ENCODE data around the gene MGST2. TPM values are rescaled to one million over a fixed set of nuclear protein-coding genes. Genes with fewer than 3 reads are reported as not detected.

Gene MGST2
- total and polyA plus RNA-seq, 2 experiments from 2014 or later: 4.6 to 19.1 TPM

DNA sequence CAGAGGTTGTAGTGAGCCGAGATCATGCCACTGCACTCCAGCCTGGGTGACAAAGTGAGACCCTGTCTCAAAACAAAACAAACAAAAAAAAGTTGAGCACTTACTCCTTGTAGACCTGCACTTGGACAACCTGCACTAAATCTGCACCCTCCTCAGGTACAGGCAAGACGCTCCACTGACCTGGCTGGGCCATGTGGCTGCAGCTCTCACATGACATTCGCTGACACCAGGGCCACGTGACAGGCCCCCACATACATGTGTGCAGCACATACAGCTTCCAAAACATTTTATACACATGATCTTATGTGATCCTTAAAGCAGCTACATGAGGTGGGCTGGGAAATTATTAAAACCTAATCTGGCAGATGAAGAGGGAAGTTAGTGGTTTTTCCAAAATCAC, 62.5 kb downstream of the MGST2 start:
- peaks cover 2% of the 10 kb centered on the region; the same call in 2 of the 3 replicates for H3K4me1 Mint-ChIP-seq

More for the DNA sequence above, 62.5 kb downstream of the MGST2 start:
- H3K27me3 ChIP-seq (ENCODE audit: insufficient read depth): no peaks in the 10 kb centered on the region
- H2AFZ ChIP-seq: no peak overlapping the region
- DNase-seq (ENCODE audit: low spot score) (no peak), ATAC-seq (no peak)
- Mint-ChIP-seq H3K4me3 (no peak overlapping the region), H3K27ac (no peak overlapping the region), H3K27me3 (ENCODE audit: insufficient read depth, low read depth, poor library complexity) (peaks cover 2% of the 10 kb centered on the region), H3K36me3 (ENCODE audit: low read depth) (no peaks in the 10 kb centered on the region), H3K9me3 (no peaks in the 10 kb centered on the region)
- no peak overlapping the region for H3K27ac ChIP-seq (ENCODE audit: low read depth)
- H3K4me1 ChIP-seq (ENCODE audit: insufficient read depth): no peaks in the 10 kb centered on the region
- TF ChIP-seq, protein P1, sequence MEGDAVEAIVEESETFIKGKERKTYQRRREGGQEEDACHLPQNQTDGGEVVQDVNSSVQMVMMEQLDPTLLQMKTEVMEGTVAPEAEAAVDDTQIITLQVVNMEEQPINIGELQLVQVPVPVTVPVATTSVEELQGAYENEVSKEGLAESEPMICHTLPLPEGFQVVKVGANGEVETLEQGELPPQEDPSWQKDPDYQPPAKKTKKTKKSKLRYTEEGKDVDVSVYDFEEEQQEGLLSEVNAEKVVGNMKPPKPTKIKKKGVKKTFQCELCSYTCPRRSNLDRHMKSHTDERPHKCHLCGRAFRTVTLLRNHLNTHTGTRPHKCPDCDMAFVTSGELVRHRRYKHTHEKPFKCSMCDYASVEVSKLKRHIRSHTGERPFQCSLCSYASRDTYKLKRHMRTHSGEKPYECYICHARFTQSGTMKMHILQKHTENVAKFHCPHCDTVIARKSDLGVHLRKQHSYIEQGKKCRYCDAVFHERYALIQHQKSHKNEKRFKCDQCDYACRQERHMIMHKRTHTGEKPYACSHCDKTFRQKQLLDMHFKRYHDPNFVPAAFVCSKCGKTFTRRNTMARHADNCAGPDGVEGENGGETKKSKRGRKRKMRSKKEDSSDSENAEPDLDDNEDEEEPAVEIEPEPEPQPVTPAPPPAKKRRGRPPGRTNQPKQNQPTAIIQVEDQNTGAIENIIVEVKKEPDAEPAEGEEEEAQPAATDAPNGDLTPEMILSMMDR (conservative IDR thresholded peaks at IDR 0.05; ENCODE audit: low read depth in 2 of 2): no peak
- TF ChIP-seq JUNB (IDR thresholded peaks at IDR 0.05; ENCODE audit: unreplicated experiment) (no peak), POLR2AphosphoS5 (IDR thresholded peaks at IDR 0.05; ENCODE audit: low read depth) (no peak), ZNF331 (CRISPR knock-in tag; IDR thresholded peaks at IDR 0.05; ENCODE audit: low read depth) (no peak), EZH2 (IDR thresholded peaks at IDR 0.05; ENCODE audit: low read depth, unreplicated experiment) (no peak), STAT1 (IDR thresholded peaks at IDR 0.05; ENCODE audit: unreplicated experiment) (no peak), ZNF114 (CRISPR knock-in tag; IDR thresholded peaks at IDR 0.05) (no peak), NANOG (IDR thresholded peaks at IDR 0.05; ENCODE audit: borderline replicate concordance) (no peak), CREB1 (CRISPR knock-in tag; IDR thresholded peaks at IDR 0.05; ENCODE audit: low read depth) (no peak)
- TF ChIP-seq, protein P2, sequence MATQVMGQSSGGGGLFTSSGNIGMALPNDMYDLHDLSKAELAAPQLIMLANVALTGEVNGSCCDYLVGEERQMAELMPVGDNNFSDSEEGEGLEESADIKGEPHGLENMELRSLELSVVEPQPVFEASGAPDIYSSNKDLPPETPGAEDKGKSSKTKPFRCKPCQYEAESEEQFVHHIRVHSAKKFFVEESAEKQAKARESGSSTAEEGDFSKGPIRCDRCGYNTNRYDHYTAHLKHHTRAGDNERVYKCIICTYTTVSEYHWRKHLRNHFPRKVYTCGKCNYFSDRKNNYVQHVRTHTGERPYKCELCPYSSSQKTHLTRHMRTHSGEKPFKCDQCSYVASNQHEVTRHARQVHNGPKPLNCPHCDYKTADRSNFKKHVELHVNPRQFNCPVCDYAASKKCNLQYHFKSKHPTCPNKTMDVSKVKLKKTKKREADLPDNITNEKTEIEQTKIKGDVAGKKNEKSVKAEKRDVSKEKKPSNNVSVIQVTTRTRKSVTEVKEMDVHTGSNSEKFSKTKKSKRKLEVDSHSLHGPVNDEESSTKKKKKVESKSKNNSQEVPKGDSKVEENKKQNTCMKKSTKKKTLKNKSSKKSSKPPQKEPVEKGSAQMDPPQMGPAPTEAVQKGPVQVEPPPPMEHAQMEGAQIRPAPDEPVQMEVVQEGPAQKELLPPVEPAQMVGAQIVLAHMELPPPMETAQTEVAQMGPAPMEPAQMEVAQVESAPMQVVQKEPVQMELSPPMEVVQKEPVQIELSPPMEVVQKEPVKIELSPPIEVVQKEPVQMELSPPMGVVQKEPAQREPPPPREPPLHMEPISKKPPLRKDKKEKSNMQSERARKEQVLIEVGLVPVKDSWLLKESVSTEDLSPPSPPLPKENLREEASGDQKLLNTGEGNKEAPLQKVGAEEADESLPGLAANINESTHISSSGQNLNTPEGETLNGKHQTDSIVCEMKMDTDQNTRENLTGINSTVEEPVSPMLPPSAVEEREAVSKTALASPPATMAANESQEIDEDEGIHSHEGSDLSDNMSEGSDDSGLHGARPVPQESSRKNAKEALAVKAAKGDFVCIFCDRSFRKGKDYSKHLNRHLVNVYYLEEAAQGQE (IDR thresholded peaks at IDR 0.05; ENCODE audit: unreplicated experiment): no peak
- TF ChIP-seq, protein P3, sequence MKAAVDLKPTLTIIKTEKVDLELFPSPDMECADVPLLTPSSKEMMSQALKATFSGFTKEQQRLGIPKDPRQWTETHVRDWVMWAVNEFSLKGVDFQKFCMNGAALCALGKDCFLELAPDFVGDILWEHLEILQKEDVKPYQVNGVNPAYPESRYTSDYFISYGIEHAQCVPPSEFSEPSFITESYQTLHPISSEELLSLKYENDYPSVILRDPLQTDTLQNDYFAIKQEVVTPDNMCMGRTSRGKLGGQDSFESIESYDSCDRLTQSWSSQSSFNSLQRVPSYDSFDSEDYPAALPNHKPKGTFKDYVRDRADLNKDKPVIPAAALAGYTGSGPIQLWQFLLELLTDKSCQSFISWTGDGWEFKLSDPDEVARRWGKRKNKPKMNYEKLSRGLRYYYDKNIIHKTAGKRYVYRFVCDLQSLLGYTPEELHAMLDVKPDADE (IDR thresholded peaks at IDR 0.05): no peak
- TF ChIP-seq, protein P4, sequence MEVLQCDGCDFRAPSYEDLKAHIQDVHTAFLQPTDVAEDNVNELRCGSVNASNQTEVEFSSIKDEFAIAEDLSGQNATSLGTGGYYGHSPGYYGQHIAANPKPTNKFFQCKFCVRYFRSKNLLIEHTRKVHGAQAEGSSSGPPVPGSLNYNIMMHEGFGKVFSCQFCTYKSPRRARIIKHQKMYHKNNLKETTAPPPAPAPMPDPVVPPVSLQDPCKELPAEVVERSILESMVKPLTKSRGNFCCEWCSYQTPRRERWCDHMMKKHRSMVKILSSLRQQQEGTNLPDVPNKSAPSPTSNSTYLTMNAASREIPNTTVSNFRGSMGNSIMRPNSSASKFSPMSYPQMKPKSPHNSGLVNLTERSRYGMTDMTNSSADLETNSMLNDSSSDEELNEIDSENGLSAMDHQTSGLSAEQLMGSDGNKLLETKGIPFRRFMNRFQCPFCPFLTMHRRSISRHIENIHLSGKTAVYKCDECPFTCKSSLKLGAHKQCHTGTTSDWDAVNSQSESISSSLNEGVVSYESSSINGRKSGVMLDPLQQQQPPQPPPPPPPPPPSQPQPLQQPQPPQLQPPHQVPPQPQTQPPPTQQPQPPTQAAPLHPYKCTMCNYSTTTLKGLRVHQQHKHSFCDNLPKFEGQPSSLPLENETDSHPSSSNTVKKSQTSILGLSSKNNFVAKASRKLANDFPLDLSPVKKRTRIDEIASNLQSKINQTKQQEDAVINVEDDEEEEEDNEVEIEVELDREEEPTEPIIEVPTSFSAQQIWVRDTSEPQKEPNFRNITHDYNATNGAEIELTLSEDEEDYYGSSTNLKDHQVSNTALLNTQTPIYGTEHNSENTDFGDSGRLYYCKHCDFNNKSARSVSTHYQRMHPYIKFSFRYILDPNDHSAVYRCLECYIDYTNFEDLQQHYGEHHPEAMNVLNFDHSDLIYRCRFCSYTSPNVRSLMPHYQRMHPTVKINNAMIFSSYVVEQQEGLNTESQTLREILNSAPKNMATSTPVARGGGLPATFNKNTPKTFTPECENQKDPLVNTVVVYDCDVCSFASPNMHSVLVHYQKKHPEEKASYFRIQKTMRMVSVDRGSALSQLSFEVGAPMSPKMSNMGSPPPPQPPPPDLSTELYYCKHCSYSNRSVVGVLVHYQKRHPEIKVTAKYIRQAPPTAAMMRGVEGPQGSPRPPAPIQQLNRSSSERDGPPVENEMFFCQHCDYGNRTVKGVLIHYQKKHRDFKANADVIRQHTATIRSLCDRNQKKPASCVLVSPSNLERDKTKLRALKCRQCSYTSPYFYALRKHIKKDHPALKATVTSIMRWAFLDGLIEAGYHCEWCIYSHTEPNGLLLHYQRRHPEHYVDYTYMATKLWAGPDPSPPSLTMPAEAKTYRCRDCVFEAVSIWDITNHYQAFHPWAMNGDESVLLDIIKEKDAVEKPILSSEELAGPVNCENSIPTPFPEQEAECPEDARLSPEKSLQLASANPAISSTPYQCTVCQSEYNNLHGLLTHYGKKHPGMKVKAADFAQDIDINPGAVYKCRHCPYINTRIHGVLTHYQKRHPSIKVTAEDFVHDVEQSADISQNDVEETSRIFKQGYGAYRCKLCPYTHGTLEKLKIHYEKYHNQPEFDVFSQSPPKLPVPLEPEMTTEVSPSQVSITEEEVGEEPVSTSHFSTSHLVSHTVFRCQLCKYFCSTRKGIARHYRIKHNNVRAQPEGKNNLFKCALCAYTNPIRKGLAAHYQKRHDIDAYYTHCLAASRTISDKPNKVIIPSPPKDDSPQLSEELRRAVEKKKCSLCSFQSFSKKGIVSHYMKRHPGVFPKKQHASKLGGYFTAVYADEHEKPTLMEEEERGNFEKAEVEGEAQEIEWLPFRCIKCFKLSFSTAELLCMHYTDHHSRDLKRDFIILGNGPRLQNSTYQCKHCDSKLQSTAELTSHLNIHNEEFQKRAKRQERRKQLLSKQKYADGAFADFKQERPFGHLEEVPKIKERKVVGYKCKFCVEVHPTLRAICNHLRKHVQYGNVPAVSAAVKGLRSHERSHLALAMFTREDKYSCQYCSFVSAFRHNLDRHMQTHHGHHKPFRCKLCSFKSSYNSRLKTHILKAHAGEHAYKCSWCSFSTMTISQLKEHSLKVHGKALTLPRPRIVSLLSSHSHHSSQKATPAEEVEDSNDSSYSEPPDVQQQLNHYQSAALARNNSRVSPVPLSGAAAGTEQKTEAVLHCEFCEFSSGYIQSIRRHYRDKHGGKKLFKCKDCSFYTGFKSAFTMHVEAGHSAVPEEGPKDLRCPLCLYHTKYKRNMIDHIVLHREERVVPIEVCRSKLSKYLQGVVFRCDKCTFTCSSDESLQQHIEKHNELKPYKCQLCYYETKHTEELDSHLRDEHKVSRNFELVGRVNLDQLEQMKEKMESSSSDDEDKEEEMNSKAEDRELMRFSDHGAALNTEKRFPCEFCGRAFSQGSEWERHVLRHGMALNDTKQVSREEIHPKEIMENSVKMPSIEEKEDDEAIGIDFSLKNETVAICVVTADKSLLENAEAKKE (CRISPR knock-in tag; IDR thresholded peaks at IDR 0.05): no peak
- H4K20me1 ChIP-seq (replicated peaks; ENCODE audit: insufficient read depth): no peaks in the 10 kb centered on the region
- no peaks in the 10 kb centered on the region for H3K36me3 ChIP-seq (ENCODE audit: insufficient read depth)
- no peak overlapping the region for H3K4me3 ChIP-seq
- H3K79me2 ChIP-seq (replicated peaks; ENCODE audit: insufficient read depth): no peaks in the 10 kb centered on the region
- no peak overlapping the region for H3K4me2 ChIP-seq
- no peaks in the 10 kb centered on the region for H3F3A ChIP-seq (replicated peaks; ENCODE audit: low read depth)
- H3K9me2 ChIP-seq (ENCODE audit: insufficient read depth): no peaks in the 10 kb centered on the region

All from GM23338 (cell line).